IMR-90 (cell line): ENCODE measurements around the gene ALK. TPM values are rescaled to one million over a fixed set of nuclear protein-coding genes. Genes with fewer than 3 reads are reported as not detected.

Experiments used
- ATAC-seq: fragments of 200-7000 bp; cut with Tn5 transposase; 2 replicates; pipeline ENCODE4 v1.9.1; 2020; ENCODE audit warnings: low read depth, mild to moderate bottlenecking, moderate library complexity
- BruUV-seq: library from RNA; stranded (reverse); fragments of 400-500 nt; replicated peaks from 2 replicates; lab custom pipeline; 2021; lab: Mats Ljungman, UMichigan
- CTCF ChIA-PET: fragments of 300-600 bp; formaldehyde crosslinking; extraction: SDS; loops from one replicate; lab custom pipeline; 2021; ENCODE audit warnings: antibody characterized with exemption; lab: Yijun Ruan, JAX
- POLR2A ChIA-PET: fragments of 300-600 bp; sonication (Branson Sonifier 250); formaldehyde crosslinking; loops from one replicate; lab custom pipeline; 2022; ENCODE audit warnings: antibody characterized with exemption; ENCODE audit not compliant: unreplicated experiment; lab: Charles Lee
- DNase-seq: peaks from one replicate; pipeline ENCODE4 v3.0.0; 2013
- H2AFZ ChIP-seq: replicated peaks from 2 replicates; pipeline ENCODE3; 2013; ENCODE audit warnings: low read length, mild to moderate bottlenecking; ENCODE audit not compliant: poor library complexity
- H2AK5ac ChIP-seq: 2 replicates; pipeline ENCODE4 v1.6.1; 2013; ENCODE audit warnings: low read depth, low read length, inconsistent platforms
- H2AK9ac ChIP-seq: replicated peaks from 2 replicates; pipeline ENCODE3; 2013; ENCODE audit warnings: mild to moderate bottlenecking, low read depth, low read length, moderate library complexity; ENCODE audit not compliant: poor library complexity
- H2BK120ac ChIP-seq: 2 replicates; pipeline ENCODE4 v1.6.1; 2013; ENCODE audit warnings: low read depth, low read length, inconsistent platforms
- H2BK15ac ChIP-seq: 3 replicates; pipeline ENCODE4 v1.6.1; 2013; ENCODE audit warnings: low read depth, low read length, inconsistent platforms
- H2BK20ac ChIP-seq: 2 replicates; pipeline ENCODE4 v1.6.1; 2013; ENCODE audit warnings: low read depth, mild to moderate bottlenecking, inconsistent platforms, low read length, moderate library complexity
- H2BK5ac ChIP-seq: 2 replicates; pipeline ENCODE4 v1.6.1; 2013; ENCODE audit warnings: mild to moderate bottlenecking, low read depth, low read length, inconsistent platforms; ENCODE audit not compliant: poor library complexity, severe bottlenecking
- H3K14ac ChIP-seq: replicated peaks from 2 replicates; pipeline ENCODE4 v1.6.1; 2013; ENCODE audit warnings: low read depth, low read length, inconsistent platforms
- H3K18ac ChIP-seq: 2 replicates; pipeline ENCODE4 v1.6.1; 2013; ENCODE audit warnings: low read depth, low read length, control low read depth
- H3K23ac ChIP-seq: 2 replicates; pipeline ENCODE4 v1.6.1; 2013; ENCODE audit warnings: low read depth, low read length, inconsistent platforms
- H3K27ac ChIP-seq: 2 replicates; pipeline ENCODE4 v1.5.1; 2013; ENCODE audit warnings: mild to moderate bottlenecking, control low read depth, low read length; ENCODE audit not compliant: insufficient read depth
- H3K27me3 ChIP-seq: 2 replicates; pipeline ENCODE4 v1.6.1; 2013; ENCODE audit warnings: low read length; ENCODE audit not compliant: control insufficient read depth, insufficient read depth
- H3K36me3 ChIP-seq: 2 replicates; pipeline ENCODE4 v1.6.1; 2013; ENCODE audit warnings: low read length, mixed read lengths; ENCODE audit not compliant: control insufficient read depth, insufficient read depth
- H3K4ac ChIP-seq: 2 replicates; pipeline ENCODE4 v1.6.1; 2013; ENCODE audit warnings: low read depth, low read length, inconsistent platforms
- H3K4me1 ChIP-seq: 2 replicates; pipeline ENCODE4 v1.6.1; 2013; ENCODE audit warnings: low read length, mixed read lengths; ENCODE audit not compliant: control insufficient read depth, insufficient read depth
- H3K4me2 ChIP-seq: 2 replicates; pipeline ENCODE4 v1.6.1; 2013; ENCODE audit warnings: low read depth, mild to moderate bottlenecking, control low read depth, low read length, moderate library complexity
- H3K4me3 ChIP-seq: 2 replicates; pipeline ENCODE4 v1.5.1; 2013; ENCODE audit warnings: low read depth, mild to moderate bottlenecking, control low read depth, low read length, moderate library complexity; ENCODE audit not compliant: insufficient read depth
- H3K56ac ChIP-seq: 2 replicates; pipeline ENCODE4 v1.6.1; 2013; ENCODE audit warnings: low read length, inconsistent platforms; ENCODE audit not compliant: insufficient read depth; ENCODE audit errors: extremely low read depth
- H3K79me1 ChIP-seq, 2 experiments: 2 replicates each; pipeline ENCODE4 v1.6.1; 2013; ENCODE audit warnings: low read length in 2 of 2, inconsistent platforms in 1 of 2, low read depth in 1 of 2
- H3K9ac ChIP-seq: 2 replicates; pipeline ENCODE4 v1.6.1; 2013; ENCODE audit warnings: low read depth, low read length, control low read depth
- H3K9me1 ChIP-seq: 2 replicates; pipeline ENCODE4 v1.6.1; 2013; ENCODE audit warnings: low read length, inconsistent platforms; ENCODE audit not compliant: insufficient read depth
- H3K9me3 ChIP-seq: 2 replicates; pipeline ENCODE4 v1.6.1; 2013; ENCODE audit warnings: low read length; ENCODE audit not compliant: control insufficient read depth, insufficient read depth
- H4K20me1 ChIP-seq: 2 replicates; pipeline ENCODE4 v1.6.1; 2013; ENCODE audit warnings: low read length, inconsistent platforms; ENCODE audit not compliant: insufficient read depth
- H4K5ac ChIP-seq: 2 replicates; pipeline ENCODE4 v1.6.1; 2013; ENCODE audit warnings: mild to moderate bottlenecking, low read depth, low read length, control low read depth
- H4K8ac ChIP-seq, 2 experiments: 2 replicates each; pipeline ENCODE4 v1.6.1; 2013; ENCODE audit warnings: low read depth in 2 of 2, low read length in 2 of 2, control low read depth in 1 of 2, inconsistent platforms in 1 of 2
- H4K91ac ChIP-seq: 2 replicates; pipeline ENCODE4 v1.6.1; 2013; ENCODE audit warnings: low read depth, low read length, inconsistent platforms; ENCODE audit not compliant: insufficient read depth
- BHLHE40 ChIP-seq: fragments of 150-350 bp; IDR thresholded peaks from 2 replicates; pipeline ENCODE4 v1.6.1; 2016; ENCODE audit warnings: mild to moderate bottlenecking, low read depth, low read length
- CEBPB ChIP-seq: IDR thresholded peaks from 2 replicates; pipeline ENCODE4 v1.6.1; 2012; ENCODE audit warnings: low read depth, low read length, improper control_type of control experiment
- ELK1 ChIP-seq: fragments of 150-350 bp; IDR thresholded peaks from 2 replicates; pipeline ENCODE4 v1.6.1; 2016; ENCODE audit warnings: low read depth, mild to moderate bottlenecking, low read length, moderate library complexity, borderline replicate concordance
- MAFK ChIP-seq: IDR thresholded peaks from 2 replicates; pipeline ENCODE4 v1.6.1; 2012; ENCODE audit warnings: low read depth, low read length, improper control_type of control experiment
- POLR2A ChIP-seq: IDR thresholded peaks from 2 replicates; pipeline ENCODE4 v1.6.1; 2012; ENCODE audit warnings: mild to moderate bottlenecking, low read depth, low read length
- RCOR1 ChIP-seq: IDR thresholded peaks from 2 replicates; pipeline ENCODE4 v1.6.1; 2012; ENCODE audit warnings: mild to moderate bottlenecking, low read length, improper control_type of control experiment; ENCODE audit not compliant: insufficient replicate concordance
- SMC3 ChIP-seq: fragments of 150-350 bp; IDR thresholded peaks from 2 replicates; pipeline ENCODE4 v1.6.1; 2016; ENCODE audit warnings: low read depth, mild to moderate bottlenecking, antibody characterized with exemption, low read length, moderate library complexity
- USF2 ChIP-seq: fragments of 150-350 bp; IDR thresholded peaks from 2 replicates; pipeline ENCODE4 v1.6.1; 2017; ENCODE audit warnings: mild to moderate bottlenecking, antibody characterized with exemption, low read length, low read depth
- WGBS, 2 experiments: methylation state at CpG; one replicate each; pipeline versions ENCODE4 v1.1.5 to v1.1.7; 2013; ENCODE audit warnings: missing lambda C conversion rate in 2 of 2; ENCODE audit not compliant: insufficient read length in 1 of 2; ENCODE audit errors: extremely low coverage in 2 of 2; 5-methylcytosine and 5-hydroxymethylcytosine counted together
- dilution Hi-C: fragments of 300-500 bp; cut with HindIII; formaldehyde crosslinking; loops from one replicate; pipeline ENCODE4 v1.14.3; 2018; ENCODE audit warnings: low sequenced_read_pairs; ENCODE audit not compliant: unreplicated experiment
- in situ Hi-C: fragments of 300-500 bp; cut with MboI; formaldehyde crosslinking; loops from 3 replicates; pipeline ENCODE4 v1.14.3; 2019; ENCODE audit warnings: low sequenced_read_pairs, inconsistent platforms, mixed read lengths
- intact Hi-C: fragments of 100-400 bp; cut with micrococcal nuclease; formaldehyde crosslinking; loops from 2 replicates; pipeline ENCODE4 v1.10.0; 2022
- polyA plus RNA-seq, 3 experiments: library from polyadenylated mRNA; depleted of rRNA; stranded (reverse); fragments of >200 nt; gene quantifications; 2 replicates each; pipeline ENCODE4 v1.2.3, GENCODE V29; 2012; ENCODE audit warnings: low replicate concordance in 1 of 3
- total RNA-seq: library from RNA; depleted of rRNA; stranded (reverse); fragments of >200 nt; gene quantifications from 2 replicates; pipeline ENCODE4 v1.2.3, GENCODE V29; 2012

The ALK gene
- total and polyA plus RNA-seq, 2 of the 4 experiments (the other 2 are of a cell fraction), result not detected

GRCh38 chr2:29267720-29268119 lies 653.7 kb downstream of the ALK start:
- Histone ChIP-seq H3K56ac (no peak overlapping the region), H3K79me1 (no peaks in the 10 kb centered on the region), H4K91ac (no peak overlapping the region), H3K9ac (no peak overlapping the region), H3K14ac (no peak overlapping the region), H4K5ac (no peak overlapping the region), H3K4me1 (no peaks in the 10 kb centered on the region), H2AK5ac (no peak overlapping the region), H3K4ac (no peak overlapping the region), H3K4me2 (no peak overlapping the region), H3K18ac (no peak overlapping the region), H3K27ac (no peak overlapping the region), H3K23ac (no peak overlapping the region), H2BK15ac (no peak overlapping the region), H2BK20ac (no peak overlapping the region), H4K20me1 (no peaks in the 10 kb centered on the region), H2AK9ac (no peak overlapping the region), H2AFZ (no peak overlapping the region), H3K4me3 (no peak overlapping the region), H2BK120ac (no peak overlapping the region), H3K9me3 (no peaks in the 10 kb centered on the region), H3K27me3 (peaks cover 25% of the 10 kb centered on the region), H4K8ac (no peak overlapping the region), H2BK5ac (no peak overlapping the region), H3K9me1 (no peaks in the 10 kb centered on the region), H3K36me3 (no peaks in the 10 kb centered on the region)
- in situ Hi-C loops, result no loop called here
- DNase-seq (no peak), ATAC-seq (no peak)
- dilution Hi-C loops, result no loop called here
- POLR2A ChIA-PET, result no interaction called here
- CTCF ChIA-PET, result no interaction called here
- TF ChIP-seq POLR2A, result no peak
- no peak for TF ChIP-seq CEBPB
- no peak for TF ChIP-seq USF2
- TF ChIP-seq BHLHE40, result no peak
- no peak for TF ChIP-seq ELK1
- TF ChIP-seq RCOR1, result no peak
- no peak for TF ChIP-seq MAFK
- no peak for TF ChIP-seq SMC3
- intact Hi-C loops, result no loop called here
- BruUV-seq, result no TSS peak
- no CpG with 5 or more reads among the region's 2 CpGs for WGBS, 2 experiments
